ENCODE results near the gene IGDCC3.
A peak's percentile ranks its signal among the peaks of the same experiment; 100 is the strongest.

The IGDCC3 gene

DNA sequence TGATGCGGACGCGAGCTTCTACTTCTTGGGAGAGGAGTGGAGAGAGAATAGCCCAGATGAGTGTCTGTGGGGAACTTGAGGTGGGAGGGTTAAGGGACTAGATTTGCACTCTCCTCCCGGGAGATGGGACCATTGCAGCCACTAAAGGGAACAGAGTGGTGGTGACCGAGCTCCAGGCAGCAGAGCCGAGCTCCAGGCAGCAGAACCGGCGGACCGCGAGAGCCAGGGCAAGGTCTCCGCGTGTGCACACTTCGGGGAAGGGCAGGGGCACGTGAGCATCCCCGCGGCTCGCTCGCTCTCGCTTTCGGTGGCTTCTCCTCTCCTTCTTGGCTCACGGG is 1.1 kb downstream of the IGDCC3 start:
- no peak overlapping the region for H3K9ac ChIP-seq (ENCODE audit: low read length)
- H3K9me3 ChIP-seq (ENCODE audit: insufficient read depth, low read length), result no peaks in the 10 kb centered on the region
- H3K36me3 ChIP-seq (ENCODE audit: low read length), result no peaks in the 10 kb centered on the region
- H4K20me1 ChIP-seq (ENCODE audit: low read depth, low read length), result no peaks in the 10 kb centered on the region
- TF ChIP-seq, protein P1, sequence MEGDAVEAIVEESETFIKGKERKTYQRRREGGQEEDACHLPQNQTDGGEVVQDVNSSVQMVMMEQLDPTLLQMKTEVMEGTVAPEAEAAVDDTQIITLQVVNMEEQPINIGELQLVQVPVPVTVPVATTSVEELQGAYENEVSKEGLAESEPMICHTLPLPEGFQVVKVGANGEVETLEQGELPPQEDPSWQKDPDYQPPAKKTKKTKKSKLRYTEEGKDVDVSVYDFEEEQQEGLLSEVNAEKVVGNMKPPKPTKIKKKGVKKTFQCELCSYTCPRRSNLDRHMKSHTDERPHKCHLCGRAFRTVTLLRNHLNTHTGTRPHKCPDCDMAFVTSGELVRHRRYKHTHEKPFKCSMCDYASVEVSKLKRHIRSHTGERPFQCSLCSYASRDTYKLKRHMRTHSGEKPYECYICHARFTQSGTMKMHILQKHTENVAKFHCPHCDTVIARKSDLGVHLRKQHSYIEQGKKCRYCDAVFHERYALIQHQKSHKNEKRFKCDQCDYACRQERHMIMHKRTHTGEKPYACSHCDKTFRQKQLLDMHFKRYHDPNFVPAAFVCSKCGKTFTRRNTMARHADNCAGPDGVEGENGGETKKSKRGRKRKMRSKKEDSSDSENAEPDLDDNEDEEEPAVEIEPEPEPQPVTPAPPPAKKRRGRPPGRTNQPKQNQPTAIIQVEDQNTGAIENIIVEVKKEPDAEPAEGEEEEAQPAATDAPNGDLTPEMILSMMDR (IDR thresholded peaks at IDR 0.05; ENCODE audit: insufficient read depth, low read length, poor library complexity, severe bottlenecking), result no peak
- TF ChIP-seq EZH2phosphoT487 (conservative IDR thresholded peaks at IDR 0.05; ENCODE audit: low read length), result no peak
- H3K27ac ChIP-seq (ENCODE audit: low read depth, low read length), result no peak overlapping the region
- H3K79me2 ChIP-seq (ENCODE audit: insufficient read depth, low read length), result no peaks in the 10 kb centered on the region
- H3K4me3 ChIP-seq (ENCODE audit: insufficient read depth, low read length, poor library complexity, severe bottlenecking), result no peak overlapping the region
- H3K4me2 ChIP-seq (ENCODE audit: low read depth, low read length, poor library complexity, severe bottlenecking), result peak overlapping the region; percentile 44
- no peaks in the 10 kb centered on the region for H3F3A ChIP-seq (ENCODE audit: insufficient read depth)
- no peaks in the 10 kb centered on the region for H3K9me2 ChIP-seq (replicated peaks; ENCODE audit: insufficient read depth, low read length)
- H2AFZ ChIP-seq (ENCODE audit: low read depth, low read length, severe bottlenecking), result no peak overlapping the region
- no peaks in the 10 kb centered on the region for H3K27me3 ChIP-seq (ENCODE audit: low read length)

DNA sequence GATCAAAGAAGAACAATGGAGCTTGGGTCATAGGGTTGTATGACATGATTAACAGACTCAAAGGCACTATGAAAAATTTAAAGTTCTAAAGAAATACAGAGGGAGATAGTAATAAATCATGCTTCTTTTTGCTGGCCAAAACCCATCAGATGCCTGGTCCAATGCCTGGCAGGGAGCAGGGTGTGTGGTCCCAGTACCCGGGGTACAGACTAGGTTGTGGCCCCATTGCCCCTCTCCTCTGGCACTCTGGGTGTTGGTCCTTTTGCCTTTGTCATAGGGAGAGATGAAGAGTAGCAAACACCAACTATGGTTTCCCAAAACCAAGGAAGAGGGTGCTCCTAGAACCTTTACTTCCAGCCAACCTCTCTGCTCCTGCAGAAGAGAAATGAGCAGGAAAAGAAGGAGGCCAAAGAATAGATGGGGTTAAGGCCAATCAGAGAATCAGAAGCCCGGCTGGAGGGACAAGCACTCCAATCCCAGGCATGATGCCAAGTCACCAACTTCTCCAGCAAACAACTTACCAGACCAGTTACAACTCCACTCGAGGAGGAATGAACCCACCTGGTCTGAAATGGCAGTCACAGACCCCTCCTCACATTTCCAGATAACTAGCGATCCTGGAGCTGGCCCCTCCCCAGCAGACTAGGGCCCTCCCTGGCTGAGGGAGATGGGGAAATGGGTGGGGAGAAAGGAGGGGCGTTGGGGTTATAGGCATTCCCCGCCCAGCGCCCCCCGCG is 1.8 kb downstream of the IGDCC3 start:
- Histone ChIP-seq H3K4me3 (ENCODE audit: insufficient read depth, low read length, poor library complexity, severe bottlenecking) (no peak overlapping the region), H2AFZ (ENCODE audit: low read depth, low read length, severe bottlenecking) (no peak overlapping the region), H3K9me3 (ENCODE audit: insufficient read depth, low read length) (no peaks in the 10 kb centered on the region), H4K20me1 (ENCODE audit: low read depth, low read length) (no peaks in the 10 kb centered on the region), H3K36me3 (ENCODE audit: low read length) (no peaks in the 10 kb centered on the region), H3K27me3 (ENCODE audit: low read length) (no peaks in the 10 kb centered on the region), H3K9ac (ENCODE audit: low read length) (no peak overlapping the region), H3K4me2 (ENCODE audit: low read depth, low read length, poor library complexity, severe bottlenecking) (no peak overlapping the region), H3F3A (ENCODE audit: insufficient read depth) (no peaks in the 10 kb centered on the region), H3K79me2 (ENCODE audit: insufficient read depth, low read length) (no peaks in the 10 kb centered on the region), H3K9me2 (replicated peaks; ENCODE audit: insufficient read depth, low read length) (no peaks in the 10 kb centered on the region), H3K27ac (ENCODE audit: low read depth, low read length) (no peak overlapping the region)
- TF ChIP-seq, protein P1 (IDR thresholded peaks at IDR 0.05; ENCODE audit: insufficient read depth, low read length, poor library complexity, severe bottlenecking), result no peak

GRCh38 chr15:65374821-65375401 is 2.9 kb downstream of the IGDCC3 start:
- Histone ChIP-seq H3K9me2 (replicated peaks; ENCODE audit: insufficient read depth, low read length) (no peaks in the 10 kb centered on the region), H3K27me3 (ENCODE audit: low read length) (no peaks in the 10 kb centered on the region), H4K20me1 (ENCODE audit: low read depth, low read length) (no peaks in the 10 kb centered on the region), H3K27ac (ENCODE audit: low read depth, low read length) (no peak overlapping the region), H3K9me3 (ENCODE audit: insufficient read depth, low read length) (no peaks in the 10 kb centered on the region), H2AFZ (ENCODE audit: low read depth, low read length, severe bottlenecking) (no peak overlapping the region), H3K79me2 (ENCODE audit: insufficient read depth, low read length) (no peaks in the 10 kb centered on the region), H3K4me2 (ENCODE audit: low read depth, low read length, poor library complexity, severe bottlenecking) (no peak overlapping the region), H3K36me3 (ENCODE audit: low read length) (no peaks in the 10 kb centered on the region), H3F3A (ENCODE audit: insufficient read depth) (no peaks in the 10 kb centered on the region), H3K4me3 (ENCODE audit: insufficient read depth, low read length, poor library complexity, severe bottlenecking) (no peak overlapping the region), H3K9ac (ENCODE audit: low read length) (no peak overlapping the region)
- TF ChIP-seq, protein P1 (IDR thresholded peaks at IDR 0.05; ENCODE audit: insufficient read depth, low read length, poor library complexity, severe bottlenecking), result no peak
- TF ChIP-seq EZH2phosphoT487 (conservative IDR thresholded peaks at IDR 0.05; ENCODE audit: low read length), result no peak
